GM18870 (cell line): ENCODE results near the gene LETM1.

Source experiments
- ATAC-seq: cut with Tn5 transposase; IDR thresholded peaks from one replicate; pipeline ENCODE4 v1.9.1; 2021; ENCODE audit warnings: moderate library complexity; ENCODE audit not compliant: unreplicated experiment

Gene LETM1

GRCh38 chr4:1808851-1809753 lies 46.9 kb downstream of the LETM1 start:
- no peak for ATAC-seq

- ATAC-seq: no peak
Measured at GRCh38 chr4:1808396-1808795, 47.6 kb downstream of the LETM1 start.

- ATAC-seq: no peak
Measured at GRCh38 chr4:1807332-1807777, 48.6 kb downstream of the LETM1 start.

- ATAC-seq: no peak
Measured at GRCh38 chr4:1806596-1807331, 49.2 kb downstream of the LETM1 start.

- ATAC-seq: no peak
Measured at GRCh38 chr4:1806223-1806564, 49.8 kb downstream of the LETM1 start.

- ATAC-seq: no peak
Measured at GRCh38 chr4:1805493-1806222, 50.3 kb downstream of the LETM1 start.

- ATAC-seq: no peak
Measured at GRCh38 chr4:1804638-1805492, 51.1 kb downstream of the LETM1 start.

GRCh38 chr4:1803523-1804423 lies 52.2 kb downstream of the LETM1 start:
- no peak for ATAC-seq

GRCh38 chr4:1802720-1803522 lies 53.0 kb downstream of the LETM1 start:
- ATAC-seq: no peak

- ATAC-seq: no peak
Measured at GRCh38 chr4:1802151-1802715, 53.7 kb downstream of the LETM1 start.

GRCh38 chr4:1801286-1801958 lies 54.5 kb downstream of the LETM1 start:
- no peak for ATAC-seq

GRCh38 chr4:1800805-1801204 lies 55.2 kb downstream of the LETM1 start:
- no peak for ATAC-seq

- no peak for ATAC-seq
Measured at GRCh38 chr4:1799387-1800375, 56.3 kb downstream of the LETM1 start.

GRCh38 chr4:1798580-1799386 lies 57.2 kb downstream of the LETM1 start:
- ATAC-seq: no peak

- ATAC-seq: no peak
Measured at GRCh38 chr4:1797861-1798579, 57.9 kb downstream of the LETM1 start.
